Tibial nerve (tissue), 4 donors: ENCODE data around the gene IP6K3.

Source experiments
- EP300 ChIP-seq, 2 donors: sonication (generic); formaldehyde crosslinking; IDR thresholded peaks; one replicate each; pipeline ENCODE4 v1.6.1; 2017; ENCODE audit warnings: antibody characterized with exemption in 2 of 2, mild to moderate bottlenecking in 1 of 2
- TF ChIP-seq, protein P1 (sequence below), 5 experiments: fragments of 200-600 bp in 3 of 5; fragments of 450-650 bp in 2 of 5; sonication (generic) in 3 of 5; IDR thresholded peaks; one replicate each; pipeline ENCODE4 v1.5.1; 2016 to 2019; ENCODE audit warnings: antibody characterized with exemption in 5 of 5, mild to moderate bottlenecking in 3 of 5, moderate library complexity in 2 of 5

DNA sequence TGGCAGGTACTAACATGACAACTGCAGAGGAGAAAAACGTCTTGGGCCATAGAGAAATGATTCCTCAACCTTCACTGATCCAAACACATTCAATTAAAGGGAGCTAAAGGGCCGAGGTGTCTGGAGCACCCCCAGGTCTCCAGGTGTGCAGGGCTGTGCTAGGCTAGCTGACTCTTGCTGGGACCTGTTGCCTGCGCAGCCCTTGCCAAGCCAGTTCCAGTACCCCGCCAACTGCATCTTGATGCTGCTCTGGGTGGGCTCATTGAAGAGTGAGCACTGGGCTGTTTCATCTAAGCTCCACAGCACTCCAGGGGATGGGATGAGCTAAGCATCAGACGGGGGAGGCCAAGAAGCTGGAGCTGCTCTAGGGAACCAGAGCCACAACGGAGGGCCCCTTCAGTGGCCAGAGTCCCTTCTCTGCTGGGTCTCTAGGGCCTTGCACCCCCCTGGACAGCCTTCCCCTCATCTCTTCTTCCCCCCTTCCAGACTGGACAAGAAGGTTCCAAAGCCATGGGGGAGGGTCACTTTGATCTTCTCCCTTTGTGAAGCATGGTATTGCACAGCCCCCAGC is 26.3 kb upstream of the IP6K3 start:
- TF ChIP-seq, protein P1, sequence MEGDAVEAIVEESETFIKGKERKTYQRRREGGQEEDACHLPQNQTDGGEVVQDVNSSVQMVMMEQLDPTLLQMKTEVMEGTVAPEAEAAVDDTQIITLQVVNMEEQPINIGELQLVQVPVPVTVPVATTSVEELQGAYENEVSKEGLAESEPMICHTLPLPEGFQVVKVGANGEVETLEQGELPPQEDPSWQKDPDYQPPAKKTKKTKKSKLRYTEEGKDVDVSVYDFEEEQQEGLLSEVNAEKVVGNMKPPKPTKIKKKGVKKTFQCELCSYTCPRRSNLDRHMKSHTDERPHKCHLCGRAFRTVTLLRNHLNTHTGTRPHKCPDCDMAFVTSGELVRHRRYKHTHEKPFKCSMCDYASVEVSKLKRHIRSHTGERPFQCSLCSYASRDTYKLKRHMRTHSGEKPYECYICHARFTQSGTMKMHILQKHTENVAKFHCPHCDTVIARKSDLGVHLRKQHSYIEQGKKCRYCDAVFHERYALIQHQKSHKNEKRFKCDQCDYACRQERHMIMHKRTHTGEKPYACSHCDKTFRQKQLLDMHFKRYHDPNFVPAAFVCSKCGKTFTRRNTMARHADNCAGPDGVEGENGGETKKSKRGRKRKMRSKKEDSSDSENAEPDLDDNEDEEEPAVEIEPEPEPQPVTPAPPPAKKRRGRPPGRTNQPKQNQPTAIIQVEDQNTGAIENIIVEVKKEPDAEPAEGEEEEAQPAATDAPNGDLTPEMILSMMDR (IDR thresholded peaks at IDR 0.05) = no peak
- TF ChIP-seq EP300 (IDR thresholded peaks at IDR 0.05) = no peak
